ENCODE data around the gene ALDH3B2. TPM values are rescaled to one million over a fixed set of nuclear protein-coding genes. Genes with fewer than 3 reads are reported as not detected.
A peak's percentile ranks its signal among the peaks of the same experiment; 100 is the strongest.

Gene ALDH3B2
- total and polyA plus RNA-seq, 10 donors = 0.03 TPM; not detected in 9

DNA sequence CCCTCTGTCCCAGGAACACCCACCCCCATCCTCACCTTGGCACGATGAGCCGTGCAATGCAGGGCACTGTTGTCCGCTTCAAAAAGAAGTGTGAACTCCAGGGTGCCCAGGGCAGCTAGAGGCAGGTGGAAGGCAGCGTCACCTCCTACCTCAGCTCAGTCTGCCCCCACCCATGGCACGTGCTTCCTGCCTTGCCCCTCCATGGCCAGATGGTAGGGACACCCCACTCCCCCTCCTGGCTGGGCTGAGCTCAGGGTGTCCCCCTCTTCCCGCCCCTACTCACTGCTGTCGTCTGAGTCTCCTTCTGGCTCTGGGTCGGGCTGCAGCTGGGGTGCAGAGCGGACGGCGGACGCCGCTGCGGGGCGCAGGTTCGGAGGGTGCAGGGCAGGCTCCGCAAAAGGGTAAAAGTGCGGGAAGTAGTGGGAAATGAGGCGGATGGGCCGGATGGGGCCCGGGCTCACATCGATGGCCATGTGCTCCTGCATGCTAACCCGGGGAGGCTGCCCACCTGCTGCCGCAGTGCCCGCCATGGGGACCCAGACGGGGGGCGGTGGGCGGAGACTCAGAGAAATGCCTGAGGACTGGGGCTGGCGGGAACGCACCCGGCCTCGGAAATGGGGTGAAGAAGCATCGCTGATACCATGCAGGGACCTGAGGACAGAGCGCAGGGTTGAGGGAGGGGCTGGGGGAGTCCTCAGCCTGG lies 58.5 kb downstream of the ALDH3B2 start:
- H3K36me3 ChIP-seq = peaks cover 0 to 25% (median 22%) of the 10 kb centered on the region in 6 donors
- TF ChIP-seq, protein P1, sequence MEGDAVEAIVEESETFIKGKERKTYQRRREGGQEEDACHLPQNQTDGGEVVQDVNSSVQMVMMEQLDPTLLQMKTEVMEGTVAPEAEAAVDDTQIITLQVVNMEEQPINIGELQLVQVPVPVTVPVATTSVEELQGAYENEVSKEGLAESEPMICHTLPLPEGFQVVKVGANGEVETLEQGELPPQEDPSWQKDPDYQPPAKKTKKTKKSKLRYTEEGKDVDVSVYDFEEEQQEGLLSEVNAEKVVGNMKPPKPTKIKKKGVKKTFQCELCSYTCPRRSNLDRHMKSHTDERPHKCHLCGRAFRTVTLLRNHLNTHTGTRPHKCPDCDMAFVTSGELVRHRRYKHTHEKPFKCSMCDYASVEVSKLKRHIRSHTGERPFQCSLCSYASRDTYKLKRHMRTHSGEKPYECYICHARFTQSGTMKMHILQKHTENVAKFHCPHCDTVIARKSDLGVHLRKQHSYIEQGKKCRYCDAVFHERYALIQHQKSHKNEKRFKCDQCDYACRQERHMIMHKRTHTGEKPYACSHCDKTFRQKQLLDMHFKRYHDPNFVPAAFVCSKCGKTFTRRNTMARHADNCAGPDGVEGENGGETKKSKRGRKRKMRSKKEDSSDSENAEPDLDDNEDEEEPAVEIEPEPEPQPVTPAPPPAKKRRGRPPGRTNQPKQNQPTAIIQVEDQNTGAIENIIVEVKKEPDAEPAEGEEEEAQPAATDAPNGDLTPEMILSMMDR (IDR thresholded peaks at IDR 0.05 in 8 of 11, conservative IDR thresholded peaks at IDR 0.05 in 3 of 11) = no peak
- TF ChIP-seq POLR2AphosphoS5 (IDR thresholded peaks at IDR 0.05) = peak in 1 of 3 donors; percentile 24
- TF ChIP-seq POLR2A (IDR thresholded peaks at IDR 0.05) = no peak
- peak overlapping the region in 3 of 8 donors; percentile 0 to 14 (median 13) for H3K4me3 ChIP-seq
- DNase-seq = no peak
- H3K4me1 ChIP-seq = peaks cover 9 to 46% (median 32%) of the 10 kb centered on the region in 6 donors
- H3K27ac ChIP-seq = peak overlapping the region in 3 of 8 donors; percentile 88 to 98 (median 91)
- peaks cover 0 to 23% (median 0%) of the 10 kb centered on the region in 7 donors for H3K27me3 ChIP-seq (replicated peaks in 1 of 7)
- intact Hi-C loops (cut with DNase I; ENCODE audit: low total_unique reads) = no loop called here
- H3K9me3 ChIP-seq = no peaks in the 10 kb centered on the region
- WGBS, 5 donors = 39 to 52% (median 41%) methylated on average over 34 of the region's 34 CpGs

DNA sequence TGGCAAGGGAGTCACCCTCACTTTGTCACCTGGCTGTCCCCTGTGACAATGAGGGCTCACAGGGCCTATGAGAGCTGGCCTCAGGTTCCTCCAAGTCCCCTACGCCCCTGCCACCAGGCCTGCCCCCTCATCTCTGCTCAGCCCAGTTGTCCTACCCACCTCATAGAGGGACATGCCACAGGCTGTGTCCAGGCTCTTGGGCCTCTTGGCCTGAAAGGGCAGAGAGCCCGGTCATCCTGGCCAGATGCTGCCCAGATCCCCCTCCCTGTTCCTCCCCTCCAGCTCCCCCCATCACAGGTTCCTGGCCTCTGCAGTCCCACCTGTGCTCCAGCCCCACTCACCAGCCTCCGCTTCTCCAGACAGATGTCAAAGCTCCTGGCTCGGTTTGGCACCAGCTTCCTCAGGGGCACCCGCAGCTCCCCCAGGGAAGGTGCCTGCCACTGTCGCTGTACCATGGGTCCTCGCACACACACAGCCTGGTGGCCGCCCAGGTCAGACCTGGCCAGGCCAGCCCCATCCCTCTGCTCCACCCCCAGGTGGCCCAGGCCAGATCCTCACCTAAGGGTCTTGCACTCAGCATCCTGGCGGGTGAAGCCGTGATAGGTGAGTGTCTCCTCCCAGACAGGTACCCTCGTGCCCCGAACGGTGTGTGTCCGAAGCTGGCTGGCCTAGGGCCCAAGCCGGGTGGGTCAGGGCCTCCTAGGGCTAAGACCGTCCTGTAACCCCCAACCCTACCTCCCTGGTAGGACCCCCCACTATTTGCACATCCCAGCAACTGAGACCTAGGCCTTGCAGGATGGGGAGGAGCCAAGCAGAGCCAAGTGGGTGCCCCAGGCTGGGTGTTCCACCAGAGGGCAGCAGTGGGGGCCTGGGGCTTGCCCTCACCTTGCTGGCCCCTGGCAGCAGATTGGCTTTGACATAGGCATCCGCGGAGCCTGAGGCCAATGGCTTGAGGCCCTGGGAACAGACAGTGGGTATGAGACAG lies 59.4 kb downstream of the ALDH3B2 start:
- Histone ChIP-seq H3K27me3 (replicated peaks in 1 of 7) (peaks cover 0 to 23% (median 0%) of the 10 kb centered on the region in 7 donors), H3K27ac (peak overlapping the region; percentile 67 to 98 (median 90)), H3K4me1 (peaks cover 9 to 46% (median 32%) of the 10 kb centered on the region in 6 donors), H3K9me3 (no peaks in the 10 kb centered on the region), H3K36me3 (peaks cover 0 to 34% (median 30%) of the 10 kb centered on the region in 6 donors), H3K4me3 (peak overlapping the region in 2 of 8 donors; percentile 31 to 68)
- intact Hi-C loops (cut with DNase I; ENCODE audit: low total_unique reads) = no loop called here
- WGBS, 5 donors = 85 to 89% (median 87%) methylated on average over 7 to 18 of the region's 18 CpGs
- peak; percentile 85 for DNase-seq
- no peak for TF ChIP-seq POLR2A (IDR thresholded peaks at IDR 0.05)
- TF ChIP-seq, protein P1 (IDR thresholded peaks at IDR 0.05 in 8 of 11, conservative IDR thresholded peaks at IDR 0.05 in 3 of 11) = peak in 9 of 11 experiments; percentile 14 to 70 (median 37)

DNA sequence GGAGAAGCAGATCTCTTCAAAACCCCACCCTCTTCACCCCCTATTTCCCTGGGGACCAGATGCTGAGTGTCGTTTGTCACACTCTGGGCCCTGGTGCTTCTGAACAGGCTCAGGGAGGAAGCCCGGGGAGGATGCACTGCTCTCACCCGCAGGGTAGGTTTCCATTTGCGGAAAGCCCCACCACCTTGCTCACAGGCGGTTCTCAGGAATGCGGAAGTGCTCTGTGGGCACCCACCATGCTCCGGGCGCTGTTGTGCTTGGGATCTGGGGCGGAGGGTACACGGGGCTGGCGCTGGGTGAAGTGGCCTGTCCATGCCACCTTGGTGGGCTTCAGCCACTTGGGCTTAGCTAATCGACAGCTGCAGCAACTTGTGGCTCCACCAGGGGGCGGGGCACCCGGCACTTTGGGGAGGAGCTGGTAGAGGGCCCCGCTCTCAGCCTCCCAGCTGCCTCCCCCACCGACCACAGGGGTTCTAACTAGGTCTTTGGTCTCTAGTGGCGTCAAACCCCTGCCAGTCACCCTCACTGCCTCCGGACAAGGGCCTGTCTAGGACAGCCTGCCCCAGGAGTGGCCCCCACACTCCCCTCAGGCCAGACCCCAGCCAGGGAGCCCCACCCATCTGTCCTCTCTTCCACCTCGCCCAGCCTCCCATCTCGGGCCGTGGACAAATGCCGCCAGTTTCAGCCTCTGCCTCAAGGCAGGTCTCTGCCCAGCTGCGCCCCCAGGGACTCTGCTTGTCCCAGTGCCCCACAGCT lies 60.3 kb downstream of the ALDH3B2 start:
- H3K27me3 ChIP-seq (replicated peaks in 1 of 7) = peaks cover 0 to 23% (median 0%) of the 10 kb centered on the region in 7 donors
- peak overlapping the region; percentile 67 to 98 (median 90) for H3K27ac ChIP-seq
- 5 to 20% (median 10%) methylated on average over 14 to 23 of the region's 23 CpGs for WGBS, 5 donors
- H3K4me3 ChIP-seq = peak overlapping the region in 7 of 8 donors; percentile 20 to 68 (median 28)
- peaks cover 9 to 49% (median 32%) of the 10 kb centered on the region in 6 donors for H3K4me1 ChIP-seq
- DNase-seq = peak; percentile 95
- no peaks in the 10 kb centered on the region for H3K9me3 ChIP-seq
- H3K36me3 ChIP-seq = peaks cover 0 to 43% (median 38%) of the 10 kb centered on the region in 6 donors
- intact Hi-C loops (cut with DNase I; ENCODE audit: low total_unique reads) = no loop called here
- TF ChIP-seq, protein P1 (IDR thresholded peaks at IDR 0.05 in 8 of 11, conservative IDR thresholded peaks at IDR 0.05 in 3 of 11) = peak; percentile 28 to 81 (median 67)
- TF ChIP-seq POLR2A (IDR thresholded peaks at IDR 0.05) = no peak
- peak; percentile 82 to 87 (median 84) for TF ChIP-seq POLR2AphosphoS5 (IDR thresholded peaks at IDR 0.05)
